ENCODE results near the gene ENO4.

ENO4 gene

DNA sequence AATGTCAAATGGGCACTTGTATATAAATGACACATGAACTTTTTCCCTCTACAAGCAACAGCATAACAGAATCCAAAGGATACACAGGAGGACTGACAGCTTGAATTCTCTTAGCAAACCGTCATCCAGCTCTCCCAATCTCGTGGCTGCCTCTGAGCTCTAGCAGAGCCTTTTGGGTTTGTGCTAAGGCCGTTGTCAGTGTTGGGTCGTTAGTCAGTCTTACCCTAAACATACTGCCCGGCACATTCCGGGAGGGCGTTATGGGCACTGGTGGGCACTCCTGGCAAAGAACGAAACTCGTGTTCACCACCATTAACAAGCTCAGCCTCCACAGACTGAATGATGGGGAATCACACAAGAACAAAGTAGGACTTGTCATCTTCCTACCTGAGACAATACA is 19.6 kb upstream of the ENO4 start:
- no peak for DNase-seq (ENCODE audit: low read depth in 2 of 2, low spot score in 1 of 2)

DNA sequence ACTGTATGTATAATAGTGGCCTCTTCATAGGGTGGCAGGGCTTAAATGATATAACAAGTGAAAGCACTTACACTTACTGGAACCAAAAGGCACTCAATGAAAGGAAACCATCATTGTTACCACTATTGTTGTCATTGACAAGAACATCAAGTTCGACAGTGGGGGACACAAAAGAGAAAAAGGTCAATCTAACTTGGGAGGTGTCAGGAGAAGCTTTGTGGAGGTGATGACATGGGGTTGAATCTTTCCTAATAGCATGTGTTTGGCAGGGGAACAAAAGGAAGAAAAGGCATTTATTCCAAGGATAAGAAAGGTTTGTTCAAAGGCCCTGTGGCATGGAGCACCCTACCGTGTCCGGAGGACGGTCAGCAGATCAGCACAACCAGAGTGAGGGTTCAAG is 18.2 kb upstream of the ENO4 start:
- DNase-seq (ENCODE audit: low read depth in 2 of 2, low spot score in 1 of 2): no peak

DNA sequence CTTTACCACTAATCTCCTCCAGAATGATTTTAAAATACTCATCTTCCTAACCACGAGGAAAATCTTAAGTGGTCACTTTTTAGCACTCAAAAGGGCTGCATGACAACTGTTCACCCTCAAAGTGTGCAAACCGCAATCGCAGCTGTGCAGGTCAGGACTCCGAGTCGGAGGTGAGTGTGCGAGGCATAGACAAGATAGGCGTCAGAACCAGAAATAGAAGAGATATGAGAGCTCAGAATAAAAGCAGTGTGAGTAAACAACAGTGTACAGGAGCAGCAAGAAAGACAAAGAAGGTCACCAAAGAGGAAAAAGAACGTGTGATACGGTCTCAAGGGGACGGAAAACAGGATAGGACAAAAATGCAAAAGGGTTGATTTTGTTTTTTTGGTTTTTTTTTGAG is 17.5 kb upstream of the ENO4 start:
- no peak for DNase-seq (ENCODE audit: low read depth in 2 of 2, low spot score in 1 of 2)

DNA sequence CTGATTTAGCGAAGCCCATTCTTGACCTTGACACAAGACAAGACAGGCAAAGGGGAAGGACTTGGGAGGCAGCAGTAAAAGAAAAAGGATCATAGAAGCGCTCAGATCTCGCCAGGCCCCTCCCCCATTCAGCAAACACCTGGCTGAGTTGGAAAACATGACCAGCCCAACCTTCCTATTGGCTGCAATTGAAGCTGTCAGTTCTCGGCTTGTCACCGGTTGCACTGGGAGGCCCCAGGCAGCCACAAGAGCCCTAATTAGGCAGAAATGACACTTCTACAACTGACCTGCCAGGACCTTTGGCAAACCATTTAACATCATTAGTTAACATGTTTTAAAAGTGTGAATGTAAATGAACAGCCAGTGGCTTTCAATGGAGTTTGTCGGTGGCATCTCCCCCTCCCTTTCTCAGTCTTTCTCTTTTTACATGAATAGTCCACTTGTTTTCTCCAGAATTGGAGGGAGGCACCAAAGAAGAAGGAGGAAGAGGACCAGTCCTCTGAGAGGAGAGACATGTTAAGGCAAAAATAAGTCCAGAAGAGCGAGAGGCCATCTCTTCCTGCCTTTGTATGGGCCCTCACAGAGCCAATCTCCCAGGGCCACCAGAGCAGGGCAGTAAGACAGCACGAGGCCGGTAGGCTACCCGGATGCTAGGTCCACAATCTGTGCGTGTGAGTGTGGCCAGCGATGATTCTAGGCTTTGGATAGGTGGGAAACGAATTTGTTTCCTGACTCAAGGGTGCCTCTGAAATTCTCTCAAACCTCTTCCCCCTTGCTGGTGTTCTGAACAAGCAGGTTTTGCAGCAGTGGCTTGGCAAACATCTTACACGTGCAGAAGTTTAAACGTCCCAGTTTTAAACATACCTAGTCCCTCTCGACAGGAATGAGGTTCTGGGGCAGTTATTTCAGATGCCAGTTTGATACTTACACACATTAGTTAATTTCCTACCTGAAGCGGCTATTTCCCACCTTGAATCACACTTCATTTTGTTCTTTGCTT is 15.0 kb upstream of the ENO4 start:
- DNase-seq (ENCODE audit: low read depth in 2 of 2, low spot score in 1 of 2): no peak

DNA sequence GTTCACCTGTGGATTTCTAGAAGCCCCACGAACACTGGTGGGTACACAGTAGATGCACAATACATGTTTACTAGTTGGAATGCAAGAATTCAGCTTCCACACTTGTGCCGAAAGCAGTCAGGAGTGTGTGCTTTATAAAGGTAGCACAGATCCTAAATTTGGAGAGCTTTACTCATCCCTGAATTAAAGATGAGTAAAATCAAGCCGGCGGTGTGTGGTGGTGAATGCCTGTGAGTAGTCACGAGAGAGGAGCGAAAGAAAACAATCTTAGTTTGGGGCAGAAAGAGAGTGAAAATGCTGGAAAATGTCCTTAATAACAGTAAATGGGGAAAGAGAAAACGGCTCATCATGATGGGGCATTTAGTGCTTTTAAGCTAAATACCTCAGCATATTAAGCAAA is 13.6 kb upstream of the ENO4 start:
- DNase-seq (ENCODE audit: low read depth in 2 of 2, low spot score in 1 of 2): no peak

DNA sequence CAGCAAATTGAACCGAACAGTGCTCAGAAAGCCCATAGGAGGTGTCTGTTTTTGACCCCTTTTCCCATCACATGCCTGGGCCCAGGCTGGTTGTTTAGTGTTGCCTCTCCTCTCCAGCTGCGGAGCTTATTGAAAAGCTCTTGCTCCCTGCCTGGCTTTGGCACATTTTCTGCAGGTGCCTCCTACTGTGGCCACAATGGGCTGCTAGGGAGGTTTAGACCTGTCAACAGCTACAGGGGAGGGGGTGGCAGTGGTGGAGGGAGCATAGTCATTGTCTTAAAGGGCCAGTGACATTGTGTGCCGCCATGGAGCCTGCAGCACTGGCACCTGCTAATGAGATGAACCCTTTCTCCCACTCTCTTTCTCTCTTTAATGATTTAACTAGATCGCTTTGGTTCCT is 13.2 kb upstream of the ENO4 start:
- no peak for DNase-seq (ENCODE audit: low read depth in 2 of 2, low spot score in 1 of 2)

DNA sequence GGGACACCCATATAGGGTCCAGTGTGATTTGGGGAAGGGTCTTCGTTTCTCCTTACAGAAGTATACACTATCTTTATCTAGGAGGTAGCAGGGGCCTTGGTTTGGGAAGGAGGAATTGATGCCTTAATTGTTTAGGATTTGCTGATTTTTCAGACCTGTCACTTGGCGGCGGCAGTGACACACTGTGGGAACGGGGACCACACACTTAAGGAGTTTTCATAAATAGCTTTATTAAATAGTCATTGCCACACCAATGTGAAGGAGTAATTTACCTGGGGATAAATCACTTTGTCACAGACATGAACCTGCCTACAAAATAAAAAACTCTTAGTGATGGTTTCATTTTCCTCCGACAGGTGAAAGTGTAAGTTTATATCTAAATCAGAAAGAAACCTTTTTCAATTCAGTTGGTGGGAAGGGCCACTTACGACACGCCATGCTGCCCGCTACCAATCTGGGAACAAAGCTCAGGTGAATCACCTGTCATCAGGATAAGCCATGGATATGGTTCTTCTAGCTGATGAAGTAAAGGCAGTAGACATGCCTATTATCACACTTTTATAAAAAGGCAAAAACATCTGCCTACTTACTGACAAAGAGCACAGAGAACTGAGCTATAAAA is 12.3 kb upstream of the ENO4 start:
- no peak for DNase-seq (ENCODE audit: low read depth in 2 of 2, low spot score in 1 of 2)

DNA sequence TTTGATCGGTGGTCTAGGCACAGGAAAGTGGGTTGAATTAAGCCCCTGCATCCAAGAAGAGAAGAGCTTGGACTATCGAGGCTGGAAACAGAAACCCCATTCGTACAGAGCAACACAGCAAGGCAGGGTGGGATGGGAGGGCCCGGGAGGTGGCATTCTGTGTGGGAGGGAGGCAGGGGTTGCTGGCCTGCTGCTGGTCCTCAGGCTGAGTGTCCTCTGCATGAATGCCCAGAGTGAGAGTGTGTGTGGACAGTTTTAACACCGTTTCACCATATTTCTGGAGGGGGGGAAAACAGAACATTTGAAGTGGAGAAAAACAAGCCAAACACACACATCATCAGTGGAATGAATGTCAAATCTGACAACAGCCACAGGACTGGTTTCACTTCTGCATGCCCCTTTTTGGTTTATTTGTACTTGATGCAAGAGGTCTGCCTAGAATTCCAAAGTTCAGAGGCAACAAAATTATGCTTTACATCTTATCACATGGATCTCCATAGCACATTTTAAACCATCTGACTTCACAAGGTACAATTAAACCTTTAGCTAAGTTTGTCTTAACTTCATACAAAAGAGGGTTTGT is 11.1 kb upstream of the ENO4 start:
- DNase-seq (ENCODE audit: low read depth in 2 of 2, low spot score in 1 of 2): no peak

DNA sequence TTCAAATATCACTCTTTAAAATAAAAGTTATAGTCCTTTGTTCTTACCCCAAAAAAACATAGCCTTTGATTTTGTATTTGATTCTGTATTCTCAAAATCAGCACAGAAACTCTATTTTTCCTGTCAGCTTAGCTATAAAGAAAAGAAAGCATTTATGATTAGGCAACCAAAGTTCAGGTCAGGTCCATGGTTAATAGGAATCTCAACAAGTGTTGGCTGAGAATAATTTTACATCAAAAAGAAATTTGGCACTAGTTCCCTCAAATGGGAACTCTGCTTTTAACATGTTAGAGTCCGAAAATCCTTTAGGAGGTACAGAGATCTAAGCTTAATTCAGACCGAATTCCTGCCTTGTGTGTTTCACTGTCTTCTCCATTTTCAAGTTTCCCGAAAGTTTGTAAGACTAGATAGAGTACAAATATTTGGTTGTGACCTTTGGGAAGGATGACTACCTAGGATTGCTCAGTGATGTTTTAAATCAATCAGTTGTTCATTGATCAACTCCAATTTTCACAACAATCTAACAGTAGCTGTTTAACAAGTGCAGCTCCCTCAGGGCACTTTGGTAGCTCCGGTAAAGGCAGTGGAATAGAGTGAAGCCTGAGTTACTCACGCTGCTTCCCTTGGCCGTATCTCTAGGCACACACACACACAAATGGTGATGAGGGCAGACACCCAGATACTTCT is 8.8 kb upstream of the ENO4 start:
- no peak for DNase-seq (ENCODE audit: low read depth in 2 of 2, low spot score in 1 of 2)

DNA sequence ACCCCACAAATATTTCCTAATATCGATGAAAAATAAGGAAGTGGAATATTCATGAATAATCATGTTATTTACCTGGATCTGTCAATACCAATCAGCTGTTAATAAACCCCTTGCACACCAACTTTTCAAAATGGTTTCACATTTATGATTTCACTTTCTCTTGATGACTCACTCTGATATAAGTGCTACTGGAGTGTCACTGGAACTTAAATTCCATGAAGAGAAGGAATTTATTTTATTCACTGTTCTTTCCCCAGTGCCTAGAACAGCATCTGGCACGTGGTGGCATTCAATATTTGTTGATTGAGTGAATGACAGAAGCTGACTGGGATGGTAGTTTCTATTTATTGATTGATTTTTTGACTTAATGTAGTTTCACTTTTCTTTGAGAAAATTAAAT is 3.5 kb upstream of the ENO4 start:
- no peak for DNase-seq (ENCODE audit: low read depth in 2 of 2, low spot score in 1 of 2)

DNA sequence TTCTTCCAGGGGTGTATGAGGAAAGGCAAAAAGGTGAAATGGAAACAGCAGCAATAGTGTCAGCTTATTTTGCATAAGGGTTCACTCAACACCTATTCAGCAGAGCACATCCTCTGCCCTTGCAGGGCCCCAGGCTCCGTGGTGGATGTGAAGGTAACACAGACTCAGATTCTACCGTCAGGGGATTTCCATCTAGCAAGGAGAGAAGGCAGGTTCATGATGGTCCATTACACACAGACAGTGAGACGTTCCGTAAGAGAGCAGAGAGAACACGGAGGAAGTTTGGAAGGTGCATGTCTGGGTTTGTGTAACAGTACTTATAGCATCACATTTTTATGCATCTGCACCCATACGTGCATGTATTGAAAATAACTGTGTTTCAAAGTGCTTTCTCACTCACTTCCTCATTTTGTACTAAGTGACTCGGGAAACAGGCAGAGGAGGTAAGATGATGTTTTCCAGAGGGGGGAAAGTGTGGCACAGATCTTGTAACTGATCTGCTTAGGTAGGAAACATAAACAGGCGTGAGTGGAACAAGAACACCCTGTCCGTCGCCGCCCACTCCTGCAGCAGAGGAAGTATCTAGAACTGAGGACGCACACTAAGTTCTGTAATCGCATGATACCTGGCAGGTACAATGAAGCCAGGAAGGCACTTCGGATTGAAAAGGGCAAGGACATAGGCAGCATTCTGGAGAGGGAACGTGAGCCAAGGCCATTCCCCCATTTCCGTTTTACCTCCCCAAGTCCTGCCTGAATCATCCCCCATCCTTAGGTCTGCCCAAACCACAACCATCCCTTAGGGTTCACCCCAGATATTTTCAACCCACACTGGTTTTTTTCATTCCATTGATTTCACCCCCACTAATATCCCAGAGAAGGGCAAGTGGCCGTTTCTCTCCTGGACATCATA is 1.0 kb upstream of the ENO4 start:
- DNase-seq (ENCODE audit: low read depth in 2 of 2, low spot score in 1 of 2): no peak

DNA sequence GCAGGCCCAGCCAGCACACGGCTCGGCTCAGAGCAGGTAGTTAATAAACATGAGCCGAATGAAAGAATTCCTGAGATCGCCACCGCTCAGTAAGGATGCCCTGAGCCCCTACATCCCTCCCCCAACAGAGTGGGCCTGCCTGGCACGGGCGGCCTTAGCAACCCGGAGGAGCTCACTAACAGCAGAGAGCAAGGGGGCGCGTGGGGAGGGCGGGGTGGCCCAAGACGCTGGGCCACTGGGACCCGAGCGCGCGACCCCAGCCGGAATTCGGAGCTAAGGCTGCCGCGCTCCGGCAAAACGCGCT is 403 bp upstream of the ENO4 start:
- DNase-seq (ENCODE audit: low read depth in 2 of 2, low spot score in 1 of 2): no peak

DNA sequence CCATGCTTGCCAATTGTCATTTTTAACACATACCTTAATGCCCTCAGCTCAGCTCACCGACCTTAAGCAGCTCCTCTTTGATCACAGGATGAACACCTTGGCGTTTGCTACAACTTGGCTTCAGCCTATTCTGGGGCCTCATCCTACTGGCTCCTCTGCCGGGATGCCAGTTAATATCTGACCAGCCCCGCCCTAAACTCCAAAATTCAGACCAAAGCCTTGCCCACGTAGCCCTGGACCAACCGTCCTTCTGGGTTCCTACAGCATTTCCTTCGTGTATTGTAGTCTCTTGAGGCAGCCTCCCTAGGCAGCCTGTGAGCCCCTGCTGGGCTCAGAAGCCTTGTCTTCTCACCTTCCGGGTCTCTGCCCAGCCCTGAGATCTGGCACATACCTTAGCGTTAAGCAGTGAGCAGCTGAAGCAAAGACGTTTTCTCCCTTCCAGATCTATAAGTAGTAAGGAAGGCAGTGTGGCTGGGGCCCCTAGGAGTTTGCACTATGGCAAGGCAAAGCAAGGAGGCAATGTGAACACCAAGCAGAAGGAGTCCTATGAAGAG is 836 bp downstream of the ENO4 start:
- DNase-seq (ENCODE audit: low read depth in 2 of 2, low spot score in 1 of 2): no peak

DNA sequence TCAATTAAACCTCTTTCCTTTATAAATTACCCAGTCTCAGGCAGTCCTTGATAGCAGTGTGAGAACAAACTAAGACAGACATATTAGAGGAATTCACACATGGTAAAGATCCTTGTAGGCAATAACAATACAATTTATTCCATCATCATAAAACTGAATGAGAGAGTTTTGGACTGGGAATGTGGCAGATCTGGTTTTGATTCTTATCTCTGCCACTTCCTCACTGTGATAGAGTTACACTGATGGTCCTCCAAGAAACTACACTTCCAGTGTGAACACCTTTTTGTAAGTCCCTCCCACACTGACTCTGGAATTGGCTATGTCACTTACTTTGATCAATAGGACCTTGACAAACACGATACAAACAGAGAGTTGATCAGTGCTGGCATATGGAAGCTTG is 2.9 kb downstream of the ENO4 start:
- no peak for DNase-seq (ENCODE audit: low read depth in 2 of 2, low spot score in 1 of 2)

DNA sequence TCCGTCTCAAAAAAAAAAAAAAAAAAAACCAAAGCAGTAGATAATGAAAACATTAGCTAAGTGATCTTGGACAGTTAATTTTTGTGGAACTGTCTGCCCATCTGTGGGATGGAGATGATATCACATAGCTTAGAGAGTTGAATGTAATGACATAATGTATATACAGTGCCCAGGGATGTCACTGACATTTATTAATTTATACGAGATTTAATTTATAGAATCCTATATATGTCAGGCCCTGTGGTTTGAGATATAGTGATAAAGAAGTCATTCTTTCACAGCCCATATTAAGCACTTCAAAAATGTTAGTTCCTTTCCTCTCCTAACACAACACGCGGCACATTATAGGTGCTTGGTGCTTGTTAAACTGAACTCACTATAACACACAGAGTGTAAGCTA is 4.0 kb downstream of the ENO4 start:
- DNase-seq (ENCODE audit: low read depth in 2 of 2, low spot score in 1 of 2): no peak

DNA sequence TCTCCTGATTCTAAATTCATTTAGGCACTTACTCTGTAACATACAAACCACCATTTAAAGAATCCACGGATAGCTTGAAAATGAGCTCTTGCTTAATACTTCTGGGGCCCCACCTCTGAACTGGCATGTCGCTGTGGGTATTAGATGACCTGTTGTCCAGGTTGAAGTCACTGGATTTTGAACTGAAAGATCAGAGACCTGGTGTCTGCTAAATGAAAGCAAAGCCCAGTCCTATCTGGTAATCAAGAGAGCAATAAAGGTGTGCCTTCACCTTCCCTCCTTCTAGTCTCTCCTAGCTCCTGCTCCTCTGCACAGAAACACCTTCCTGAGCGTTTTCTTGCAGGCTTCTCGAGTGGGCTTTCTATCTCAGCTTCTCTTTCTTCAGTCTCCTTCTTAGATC is 4.4 kb downstream of the ENO4 start:
- DNase-seq (ENCODE audit: low read depth in 2 of 2, low spot score in 1 of 2): no peak

DNA sequence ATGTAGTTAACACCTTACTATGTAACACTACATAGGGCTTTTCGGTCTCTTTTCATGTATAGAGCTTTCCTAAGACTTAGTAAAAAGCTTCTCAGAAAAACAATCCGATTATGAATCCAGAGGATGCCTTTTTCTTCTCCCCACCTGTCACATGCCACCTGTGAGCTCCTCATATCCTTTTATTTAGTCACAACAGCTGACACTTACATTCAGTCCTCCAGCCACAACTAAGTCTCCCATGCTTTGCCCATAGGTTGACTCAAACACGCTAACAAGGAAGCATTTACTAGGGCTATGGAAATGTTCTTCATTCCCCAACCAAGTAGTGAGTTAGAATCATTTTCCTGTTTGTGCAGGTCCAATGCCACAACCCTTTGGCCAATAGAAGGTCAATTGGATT is 7.9 kb downstream of the ENO4 start:
- no peak for DNase-seq (ENCODE audit: low read depth in 2 of 2, low spot score in 1 of 2)

DNA sequence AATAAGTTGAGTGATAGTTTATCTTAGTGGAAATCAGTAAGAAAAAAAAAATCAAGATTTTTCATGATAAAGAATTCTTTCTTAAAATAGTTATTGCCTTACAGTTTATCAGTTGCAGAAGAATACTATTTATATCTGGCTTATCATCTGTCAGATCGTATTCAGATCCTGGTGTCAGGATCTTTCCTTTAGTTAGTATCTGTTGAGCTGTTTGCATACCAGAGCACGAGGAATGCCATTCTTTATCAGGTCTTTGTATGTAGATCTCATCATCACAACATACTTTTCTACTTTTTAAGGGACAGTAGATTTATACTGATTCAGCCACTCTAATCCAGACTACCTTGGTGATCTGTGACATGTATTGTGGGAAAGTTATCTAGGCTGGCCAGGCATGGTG is 12.5 kb downstream of the ENO4 start:
- DNase-seq (ENCODE audit: low read depth in 2 of 2, low spot score in 1 of 2): no peak

DNA sequence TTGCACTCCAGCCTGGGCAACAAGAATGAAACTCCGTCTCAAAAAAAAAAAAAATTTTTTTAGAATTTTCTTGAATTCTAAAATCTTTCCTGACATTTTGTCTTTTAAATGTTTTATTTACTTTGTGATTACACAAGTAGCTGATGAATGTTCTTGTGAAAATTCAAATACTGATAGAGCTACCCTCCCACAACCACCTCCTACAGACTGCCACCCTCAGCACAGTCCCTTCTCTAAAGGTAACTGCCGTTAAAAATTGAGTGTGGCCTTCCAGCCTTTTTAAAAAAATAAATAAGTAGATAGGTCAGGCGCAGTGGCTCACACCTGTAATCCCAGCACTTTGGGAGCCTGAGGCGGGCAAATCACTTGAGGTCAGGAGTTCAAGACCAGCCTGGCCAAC is 15.1 kb downstream of the ENO4 start:
- no peak for DNase-seq (ENCODE audit: low read depth in 2 of 2, low spot score in 1 of 2)

DNA sequence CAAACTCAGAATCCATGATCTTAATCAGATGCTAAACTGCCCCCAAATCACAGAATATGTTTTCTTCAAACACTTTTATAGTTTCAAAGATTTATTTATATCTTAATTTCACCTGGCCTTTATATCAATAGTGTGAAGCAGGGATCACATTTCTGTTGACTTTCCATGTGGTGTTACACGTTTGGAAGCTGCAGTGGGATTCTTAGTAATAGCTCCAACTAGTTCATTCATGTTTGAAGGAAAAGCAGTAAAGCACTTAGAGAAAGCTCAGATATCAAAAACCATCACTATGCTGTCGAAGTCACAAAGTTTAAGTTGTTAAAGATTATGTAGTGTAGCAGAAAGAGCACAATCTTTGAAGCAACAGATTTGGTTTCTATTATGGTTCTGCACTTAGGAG is 16.8 kb downstream of the ENO4 start:
- DNase-seq (ENCODE audit: low read depth in 2 of 2, low spot score in 1 of 2): no peak
